BLaER1 (cell line): Measurements from ENCODE around the gene NUP62.
"Not testable (repeated sequence)": the region's sequence is repeated elsewhere in the genome, so short reads cannot be mapped to it uniquely, and the experiment has no call there.

Source experiments
- H3K27ac ChIP-seq: shearing (Covaris generic); formaldehyde crosslinking; 2 replicates; pipeline ENCODE4 v1.8.1; 2022
- H3K27me3 ChIP-seq: shearing (Covaris generic); formaldehyde crosslinking; 2 replicates; pipeline ENCODE4 v1.8.1; 2022
- H3K36me3 ChIP-seq: shearing (Covaris generic); formaldehyde crosslinking; 2 replicates; pipeline ENCODE4 v1.8.1; 2022
- H3K4me1 ChIP-seq: shearing (Covaris generic); formaldehyde crosslinking; 2 replicates; pipeline ENCODE4 v1.8.1; 2022
- H3K4me2 ChIP-seq: shearing (Covaris generic); formaldehyde crosslinking; 2 replicates; pipeline ENCODE4 v1.8.1; 2022
- H3K4me3 ChIP-seq: shearing (Covaris generic); formaldehyde crosslinking; 2 replicates; pipeline ENCODE4 v1.8.1; 2022
- H3K9ac ChIP-seq: shearing (Covaris generic); formaldehyde crosslinking; 2 replicates; pipeline ENCODE4 v1.8.1; 2022
- H3K9me3 ChIP-seq: shearing (Covaris generic); formaldehyde crosslinking; 2 replicates; pipeline ENCODE4 v1.8.1; 2022
- H4K20me1 ChIP-seq: shearing (Covaris generic); formaldehyde crosslinking; 2 replicates; pipeline ENCODE4 v1.8.1; 2022
- Cebpa-rat ChIP-seq: shearing (Covaris generic); IDR thresholded peaks from 2 replicates; pipeline ENCODE4 v1.8.1; 2022

NUP62 gene

GRCh38 chr19:49968279-49968922 is 39.1 kb upstream of the NUP62 start:
- Histone ChIP-seq H3K4me2 (no peak overlapping the region), H3K27ac (no peak overlapping the region)
- TF ChIP-seq Cebpa-rat = no peak

DNA sequence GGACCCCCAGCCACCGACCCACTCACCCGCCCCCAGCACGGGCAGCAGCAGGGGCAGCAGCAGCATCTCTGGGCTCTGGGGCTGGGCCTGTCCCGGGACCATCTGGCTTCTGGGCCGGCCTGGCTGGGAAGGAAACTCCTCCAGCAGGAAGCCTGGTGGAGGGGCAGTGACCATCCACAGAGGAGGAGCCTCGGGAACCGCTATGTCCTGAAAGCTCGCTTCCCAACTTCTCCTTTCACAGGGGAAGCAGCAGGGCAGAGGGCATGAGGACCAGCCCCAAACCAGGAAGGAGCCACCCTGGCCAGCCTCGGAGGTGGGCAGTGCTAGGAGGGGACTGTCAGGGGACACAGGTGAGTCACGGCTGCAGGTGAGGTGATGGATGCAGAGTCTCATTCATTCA is 31.7 kb upstream of the NUP62 start, which contains the start of gene SIGLEC11:
Gene SIGLEC11 (minus strand): TSS at position 193 of the 400 bp plus-strand sequence. CDS start 91 bp downstream, at position 102.
- not testable (repeated sequence) for H4K20me1 ChIP-seq, H3K4me1 ChIP-seq, H3K27me3 ChIP-seq, H3K4me3 ChIP-seq, H3K27ac ChIP-seq, H3K36me3 ChIP-seq, H3K9ac ChIP-seq, H3K4me2 ChIP-seq
- H3K9me3 ChIP-seq = peaks cover 35% of the 10 kb centered on the region

More at GRCh38 chr19:49968279-49968922, 39.1 kb upstream of the NUP62 start:
- Histone ChIP-seq H3K4me1 (peaks cover 23% of the 10 kb centered on the region), H3K27me3 (no peaks in the 10 kb centered on the region), H3K9ac (no peak overlapping the region), H3K9me3 (peaks cover 26% of the 10 kb centered on the region), H4K20me1 (no peaks in the 10 kb centered on the region), H3K4me3 (no peak overlapping the region), H3K36me3 (no peaks in the 10 kb centered on the region)

- not testable (repeated sequence) for H3K27me3 ChIP-seq, H3K4me2 ChIP-seq, H3K36me3 ChIP-seq, H3K4me3 ChIP-seq, H4K20me1 ChIP-seq, H3K9ac ChIP-seq, H3K27ac ChIP-seq, H3K4me1 ChIP-seq
- peaks cover 24% of the 10 kb centered on the region for H3K9me3 ChIP-seq
These were observed 30.6 kb upstream of the NUP62 start for GRCh38 chr19:49959892-49960291.

GRCh38 chr19:49958596-49958995 is 29.3 kb upstream of the NUP62 start:
- H3K9me3 ChIP-seq = peaks cover 12% of the 10 kb centered on the region
- not testable (repeated sequence) for H3K27me3 ChIP-seq, H3K36me3 ChIP-seq, H3K4me3 ChIP-seq, H3K9ac ChIP-seq, H3K27ac ChIP-seq, H3K4me2 ChIP-seq, H3K4me1 ChIP-seq, H4K20me1 ChIP-seq

DNA sequence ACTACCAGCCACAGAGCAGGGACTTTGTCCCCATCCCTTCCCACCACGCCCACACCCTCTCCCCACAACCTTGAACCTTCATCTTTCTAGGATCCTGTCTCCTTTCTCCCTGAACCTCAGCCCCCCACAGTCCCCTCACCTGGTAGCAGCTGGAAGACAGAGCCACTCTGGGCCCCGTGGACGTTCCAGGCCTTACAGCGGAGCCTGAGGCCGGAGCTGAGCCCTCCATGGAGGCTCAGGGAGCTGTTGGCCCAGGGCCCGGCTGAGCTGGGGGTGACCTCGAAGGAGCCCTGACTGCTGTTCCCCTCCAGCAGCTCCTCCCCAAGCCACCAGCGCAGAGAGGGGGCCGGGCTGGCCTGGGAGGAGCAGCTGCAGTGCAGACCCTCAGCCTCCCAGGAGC is 28.8 kb upstream of the NUP62 start:
- H3K4me1 ChIP-seq = peaks cover 14% of the 10 kb centered on the region
- H3K4me3 ChIP-seq, H3K36me3 ChIP-seq, H3K9me3 ChIP-seq, H3K27ac ChIP-seq, H3K27me3 ChIP-seq, H3K9ac ChIP-seq, H4K20me1 ChIP-seq, H3K4me2 ChIP-seq: not testable (repeated sequence)

GRCh38 chr19:49957262-49957915 is 28.1 kb upstream of the NUP62 start:
- Histone ChIP-seq H3K4me3 (no peak overlapping the region), H3K36me3 (no peaks in the 10 kb centered on the region), H3K9ac (no peak overlapping the region), H3K4me1 (peaks cover 20% of the 10 kb centered on the region), H3K27ac (no peak overlapping the region), H3K9me3 (peaks cover 15% of the 10 kb centered on the region), H3K4me2 (no peak overlapping the region), H4K20me1 (no peaks in the 10 kb centered on the region), H3K27me3 (no peaks in the 10 kb centered on the region)
- no peak for TF ChIP-seq Cebpa-rat

DNA sequence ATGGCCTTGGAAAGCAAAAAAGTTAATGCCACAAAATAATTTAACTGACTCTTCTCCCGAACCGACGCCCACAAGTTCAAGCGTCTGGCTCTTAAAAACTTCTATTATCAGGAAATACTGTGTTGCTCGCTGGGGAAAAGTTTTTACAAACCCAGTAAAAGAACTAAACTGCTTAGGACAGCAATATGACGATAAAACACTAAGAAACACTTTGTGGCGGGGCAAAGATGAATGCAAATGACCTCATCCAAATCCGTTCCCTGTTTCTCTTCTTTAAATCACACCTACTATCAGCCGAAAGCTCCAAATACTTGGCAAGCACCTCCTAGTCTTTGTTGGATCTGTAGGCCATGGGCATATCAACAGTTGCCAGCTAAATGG is 26.8 kb upstream of the NUP62 start:
- TF ChIP-seq Cebpa-rat = no peak
- H3K4me2 ChIP-seq = no peak overlapping the region
- H3K27ac ChIP-seq = no peak overlapping the region
- no peaks in the 10 kb centered on the region for H4K20me1 ChIP-seq
- H3K4me1 ChIP-seq = peaks cover 29% of the 10 kb centered on the region
- no peaks in the 10 kb centered on the region for H3K27me3 ChIP-seq
- no peaks in the 10 kb centered on the region for H3K36me3 ChIP-seq
- peaks cover 17% of the 10 kb centered on the region for H3K9me3 ChIP-seq
- H3K9ac ChIP-seq = no peak overlapping the region
- H3K4me3 ChIP-seq = no peak overlapping the region

GRCh38 chr19:49954933-49955332 is 25.6 kb upstream of the NUP62 start:
- Histone ChIP-seq H3K4me1 (peaks cover 34% of the 10 kb centered on the region), H3K4me2 (no peak overlapping the region), H3K9me3 (peaks cover 17% of the 10 kb centered on the region), H4K20me1 (no peaks in the 10 kb centered on the region), H3K4me3 (no peak overlapping the region), H3K9ac (no peak overlapping the region), H3K27me3 (no peaks in the 10 kb centered on the region), H3K27ac (no peak overlapping the region), H3K36me3 (no peaks in the 10 kb centered on the region)
- TF ChIP-seq Cebpa-rat = no peak

DNA sequence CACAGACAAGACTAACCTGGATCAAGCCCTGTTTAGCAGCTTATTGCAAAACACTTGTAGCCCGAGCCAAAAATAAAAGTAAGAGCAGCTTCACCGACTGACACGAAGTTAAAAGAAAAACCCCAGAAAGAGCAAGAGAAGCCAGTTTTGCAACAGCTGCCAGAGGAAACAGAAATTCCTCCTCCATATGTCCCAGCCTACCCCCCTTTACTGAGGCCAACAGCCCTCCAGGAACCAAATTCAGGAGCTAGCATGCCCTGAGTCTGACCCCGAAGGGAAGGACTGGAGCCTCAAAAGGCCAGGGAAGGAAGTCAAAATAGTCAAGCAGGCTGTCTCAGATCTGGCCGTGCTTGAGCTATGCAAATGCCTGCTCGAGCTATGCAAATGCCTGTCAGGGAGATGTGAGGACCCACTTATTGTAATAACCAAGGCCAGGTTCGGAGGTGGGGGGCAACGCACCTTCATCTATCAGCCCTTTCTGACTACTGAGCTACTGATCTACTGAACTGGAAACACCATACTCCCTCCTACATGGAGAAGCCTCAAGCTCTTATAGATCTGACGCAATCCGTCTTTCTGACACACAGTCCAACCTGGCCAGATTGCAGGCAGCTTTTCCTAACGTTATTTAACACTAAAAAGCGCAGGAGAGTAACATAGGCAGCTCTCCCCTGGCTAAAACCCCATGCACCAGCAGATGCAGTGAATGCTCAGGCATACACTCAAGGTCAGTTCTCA is 25.0 kb upstream of the NUP62 start:
- peak overlapping the region; percentile 48 for H3K4me2 ChIP-seq
- peaks cover 17% of the 10 kb centered on the region for H3K9me3 ChIP-seq
- H3K36me3 ChIP-seq = no peaks in the 10 kb centered on the region
- no peaks in the 10 kb centered on the region for H4K20me1 ChIP-seq
- H3K4me1 ChIP-seq = peaks cover 34% of the 10 kb centered on the region
- no peak overlapping the region for H3K4me3 ChIP-seq
- no peak overlapping the region for H3K9ac ChIP-seq
- TF ChIP-seq Cebpa-rat = no peak
- no peak overlapping the region for H3K27ac ChIP-seq
- H3K27me3 ChIP-seq = no peaks in the 10 kb centered on the region

DNA sequence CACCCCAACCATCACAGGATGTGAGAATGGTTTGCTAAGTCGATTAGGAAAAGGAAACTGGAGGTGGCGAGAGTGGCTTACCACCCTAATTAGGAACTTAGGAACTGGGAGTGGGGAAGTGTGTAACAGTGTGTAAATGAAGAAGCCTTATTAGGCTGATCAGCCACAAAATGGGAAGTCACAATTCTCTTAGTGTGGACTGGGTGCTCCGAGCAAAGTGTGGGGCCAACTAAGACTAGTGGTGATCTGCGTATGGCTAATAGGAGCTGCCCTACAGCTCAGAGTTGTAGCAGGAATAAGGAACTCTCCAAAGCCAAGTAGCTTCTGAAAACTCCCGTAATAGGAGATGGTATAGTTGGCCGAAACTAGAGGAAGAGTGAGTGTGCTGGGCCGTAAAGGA is 24.1 kb upstream of the NUP62 start:
- Histone ChIP-seq H3K27ac (no peak overlapping the region), H3K4me3 (no peak overlapping the region), H3K4me2 (peak overlapping the region; percentile 48), H3K4me1 (peaks cover 34% of the 10 kb centered on the region), H4K20me1 (no peaks in the 10 kb centered on the region), H3K27me3 (no peaks in the 10 kb centered on the region), H3K36me3 (no peaks in the 10 kb centered on the region), H3K9ac (no peak overlapping the region), H3K9me3 (peaks cover 17% of the 10 kb centered on the region)
- TF ChIP-seq Cebpa-rat = no peak
